ENCODE data around the gene PLCB4. TPM values are rescaled to one million over a fixed set of nuclear protein-coding genes. Genes with fewer than 3 reads are reported as not detected.

The PLCB4 gene
- total RNA-seq, 1 donor from 2014 or later: 12.0 TPM

- no peak for DNase-seq (ENCODE audit: extremely low spot score in 2 of 2)
- Histone ChIP-seq H3K4me1 (no peaks in the 10 kb centered on the region), H3K27me3 (no peaks in the 10 kb centered on the region), H3K4me3 (no peak overlapping the region), H3K9me3 (no peaks in the 10 kb centered on the region), H3K36me3 (no peaks in the 10 kb centered on the region), H3K27ac (no peak overlapping the region)
- TF ChIP-seq CTCF (IDR thresholded peaks at IDR 0.05) (peak in 2 of 3 experiments; percentile 64 to 68), POLR2A (IDR thresholded peaks at IDR 0.05) (no peak), POLR2AphosphoS5 (IDR thresholded peaks at IDR 0.05; ENCODE audit: insufficient read depth in 1 of 2, low read depth in 1 of 2) (no peak)
- intact Hi-C loops (cut with DNase I): loop anchor here (10.0 kb wide), 1 partner anchor 608 kb away; no protein-coding TSS in a partner anchor
These were observed 324.3 kb downstream of the PLCB4 start for GRCh38 chr20:9392892-9393857.

GRCh38 chr20:9395971-9396370, 327.1 kb downstream of the PLCB4 start:
- Histone ChIP-seq H3K4me3 (no peak overlapping the region), H3K27me3 (no peaks in the 10 kb centered on the region), H3K4me1 (no peaks in the 10 kb centered on the region), H3K27ac (no peak overlapping the region), H3K36me3 (no peaks in the 10 kb centered on the region), H3K9me3 (no peaks in the 10 kb centered on the region)
- TF ChIP-seq CTCF (IDR thresholded peaks at IDR 0.05): no peak
- TF ChIP-seq POLR2AphosphoS5 (IDR thresholded peaks at IDR 0.05; ENCODE audit: insufficient read depth in 1 of 2, low read depth in 1 of 2): no peak
- no peak for TF ChIP-seq POLR2A (IDR thresholded peaks at IDR 0.05)
- intact Hi-C loops (cut with DNase I): loop anchor here (10.0 kb wide), 1 partner anchor 611 kb away; no protein-coding TSS in a partner anchor
- no peak for DNase-seq (ENCODE audit: extremely low spot score in 2 of 2)

- H3K27me3 ChIP-seq: no peaks in the 10 kb centered on the region
- H3K27ac ChIP-seq: no peak overlapping the region
- no peaks in the 10 kb centered on the region for H3K4me1 ChIP-seq
- no peaks in the 10 kb centered on the region for H3K36me3 ChIP-seq
- no peak for TF ChIP-seq CTCF (IDR thresholded peaks at IDR 0.05)
- TF ChIP-seq POLR2AphosphoS5 (IDR thresholded peaks at IDR 0.05; ENCODE audit: insufficient read depth in 1 of 2, low read depth in 1 of 2): no peak
- TF ChIP-seq POLR2A (IDR thresholded peaks at IDR 0.05): no peak
- no peaks in the 10 kb centered on the region for H3K9me3 ChIP-seq
- H3K4me3 ChIP-seq: no peak overlapping the region
- intact Hi-C loops (cut with DNase I): loop anchor here (10.0 kb wide), 1 partner anchor 613 kb away; no protein-coding TSS in a partner anchor
- no peak for DNase-seq (ENCODE audit: extremely low spot score in 2 of 2)
These were observed 329.0 kb downstream of the PLCB4 start for GRCh38 chr20:9397928-9398327.

- H3K27ac ChIP-seq: no peak overlapping the region
- no peak for TF ChIP-seq CTCF (IDR thresholded peaks at IDR 0.05)
- no peak for TF ChIP-seq POLR2AphosphoS5 (IDR thresholded peaks at IDR 0.05; ENCODE audit: insufficient read depth in 1 of 2, low read depth in 1 of 2)
- TF ChIP-seq POLR2A (IDR thresholded peaks at IDR 0.05): no peak
- H3K27me3 ChIP-seq: no peaks in the 10 kb centered on the region
- no peaks in the 10 kb centered on the region for H3K9me3 ChIP-seq
- no peaks in the 10 kb centered on the region for H3K4me1 ChIP-seq
- intact Hi-C loops (cut with DNase I): loop anchor here (10.0 kb wide), 1 partner anchor 614 kb away; no protein-coding TSS in a partner anchor
- DNase-seq (ENCODE audit: extremely low spot score in 2 of 2): no peak
- no peak overlapping the region for H3K4me3 ChIP-seq
- H3K36me3 ChIP-seq: no peaks in the 10 kb centered on the region
These were observed 330.0 kb downstream of the PLCB4 start for GRCh38 chr20:9398882-9399281.

Data from vagina (tissue), 2 donors.